GM18507 (cell line): ENCODE results near the gene THAP2.

Experiments used
- DNase-seq: peaks from one replicate; pipeline ENCODE4 v3.0.0; 2011; ENCODE audit warnings: low read depth; ENCODE audit not compliant: insufficient read length; ENCODE audit errors: extremely low spot score
- FAIRE-seq: peaks from 2 replicates; lab custom pipeline; 2011; peaks lifted over from hg19 to GRCh38; lab: Jason Lieb, UNC

The THAP2 gene

DNA sequence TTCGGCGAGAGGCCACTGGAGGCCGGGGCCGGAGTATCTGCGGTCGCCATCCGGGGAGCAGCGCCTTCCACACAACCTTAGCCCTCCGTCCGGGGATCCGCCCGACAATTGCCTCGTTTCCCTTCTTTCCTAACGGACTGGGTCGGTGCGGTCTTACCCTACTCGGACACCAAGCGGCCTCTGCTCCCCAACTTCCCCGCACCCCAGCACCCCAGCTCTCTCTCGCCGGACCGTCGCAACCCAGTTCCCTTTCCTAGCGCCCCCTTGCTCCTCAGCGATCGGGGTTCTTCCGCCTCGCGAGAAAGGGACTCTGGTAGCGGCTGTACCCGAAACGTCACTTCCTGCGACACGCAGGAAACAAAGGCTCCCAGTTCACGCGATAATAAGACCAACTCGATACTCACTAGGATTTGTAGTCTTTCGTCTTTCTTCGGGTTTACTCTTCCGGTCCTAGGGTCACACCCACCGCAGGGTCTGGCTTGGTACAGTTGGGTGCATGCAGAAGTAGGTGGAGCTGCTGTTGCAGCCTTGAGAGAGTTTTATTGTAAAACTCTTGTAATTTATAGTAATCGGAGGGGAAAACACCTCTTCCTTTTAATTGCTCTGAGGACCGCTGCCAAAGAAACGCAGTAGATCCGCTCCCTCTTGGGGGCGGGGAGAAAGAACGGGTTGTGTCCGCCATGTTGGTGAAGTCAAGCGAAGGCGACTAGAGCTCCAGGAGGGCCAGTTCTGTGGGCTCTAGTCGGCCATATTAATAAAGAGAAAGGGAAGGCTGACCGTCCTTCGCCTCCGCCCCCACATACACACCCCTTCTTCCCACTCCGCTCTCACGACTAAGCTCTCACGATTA, at the start of gene THAP2, which contains the start of gene ZFC3H1:
Gene THAP2, plus strand, starts transcription at position 741 of the 850 bp plus-strand sequence. CDS start 209 bp downstream, outside the sequence.
Gene ZFC3H1, minus strand, starts transcription at position 288 of the 850 bp plus-strand sequence. Its CDS starts 238 bp downstream, at position 50.
- peak; percentile 99 for FAIRE-seq
- DNase-seq, result peak; percentile 81

DNA sequence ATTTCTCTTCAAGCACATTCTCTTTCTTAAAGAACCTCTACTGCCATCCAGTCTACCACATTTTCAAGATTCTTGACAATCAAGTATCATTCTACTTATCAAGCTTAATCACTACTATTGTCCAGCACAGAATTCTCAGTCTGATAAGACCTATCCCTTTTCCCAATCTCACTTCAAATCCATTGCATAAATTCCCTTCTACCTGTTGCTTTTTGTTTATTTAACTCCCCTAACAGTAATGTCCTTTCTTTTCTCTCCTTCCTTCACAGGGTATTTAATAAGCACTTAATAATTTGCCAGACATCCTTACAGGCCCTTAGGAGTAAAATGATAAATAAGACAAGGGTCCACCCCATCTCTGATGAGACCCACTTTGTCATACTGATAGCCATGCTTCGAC, 42.2 kb upstream of the THAP2 start:
- FAIRE-seq (no peak), DNase-seq (no peak)

DNA sequence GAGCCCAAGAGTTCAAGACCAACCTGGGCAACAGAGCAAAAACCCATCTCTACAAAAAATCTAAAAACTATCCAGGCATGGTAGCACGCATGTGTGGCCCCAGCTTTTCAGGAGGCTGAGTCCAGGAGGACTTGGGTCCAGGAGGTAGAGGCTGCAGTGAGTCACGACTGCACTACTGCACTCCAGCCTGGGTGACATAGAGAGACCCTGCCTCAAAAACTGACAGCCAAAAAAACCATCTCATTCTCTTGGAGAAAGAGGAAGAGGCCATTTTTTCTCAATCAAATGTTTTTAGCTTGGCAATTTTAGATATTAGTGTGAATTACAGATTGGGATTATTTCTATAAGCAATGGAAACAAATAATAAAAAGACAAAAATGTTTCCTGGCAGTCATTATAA, 38.6 kb upstream of the THAP2 start:
- no peak for DNase-seq
- no peak for FAIRE-seq

DNA sequence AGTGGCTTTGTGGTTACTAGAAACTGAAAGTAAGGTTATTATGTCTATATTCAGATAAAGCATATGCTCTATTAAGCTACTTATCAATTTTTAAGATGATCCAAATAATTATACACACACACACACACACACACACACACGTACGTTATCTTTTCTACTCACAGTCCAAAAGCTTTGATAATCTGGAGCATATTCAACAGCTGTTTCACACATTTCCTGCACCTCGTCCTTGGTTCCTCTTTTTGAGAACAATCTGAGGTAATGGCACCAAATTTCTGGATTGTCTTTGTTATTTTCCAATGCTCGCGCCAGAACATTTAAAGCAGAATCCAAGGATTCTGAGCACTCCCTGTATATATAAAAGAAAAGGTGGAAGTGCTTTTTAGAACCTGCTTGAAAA, 38.0 kb upstream of the THAP2 start:
- FAIRE-seq, result peak; percentile 66
- DNase-seq, result no peak

DNA sequence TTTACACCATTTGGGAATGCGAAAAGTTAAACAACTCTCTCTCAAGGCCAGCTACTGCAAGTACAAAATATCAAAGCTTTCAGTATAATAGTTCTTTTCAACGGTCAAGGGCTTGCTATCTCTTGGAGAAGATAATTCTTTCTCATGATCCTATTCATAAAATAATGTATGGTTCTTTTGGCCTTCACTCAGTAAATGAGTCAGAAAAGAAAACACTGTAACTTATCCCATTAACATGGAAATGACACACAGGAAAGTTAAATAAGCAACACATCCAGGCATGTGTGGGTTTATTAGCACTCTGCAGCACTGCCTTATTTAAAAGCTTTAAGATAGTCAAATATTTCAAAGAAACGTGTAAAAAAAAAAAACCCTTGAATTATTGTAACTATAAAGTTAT, 37.3 kb upstream of the THAP2 start:
- DNase-seq (no peak), FAIRE-seq (no peak)

DNA sequence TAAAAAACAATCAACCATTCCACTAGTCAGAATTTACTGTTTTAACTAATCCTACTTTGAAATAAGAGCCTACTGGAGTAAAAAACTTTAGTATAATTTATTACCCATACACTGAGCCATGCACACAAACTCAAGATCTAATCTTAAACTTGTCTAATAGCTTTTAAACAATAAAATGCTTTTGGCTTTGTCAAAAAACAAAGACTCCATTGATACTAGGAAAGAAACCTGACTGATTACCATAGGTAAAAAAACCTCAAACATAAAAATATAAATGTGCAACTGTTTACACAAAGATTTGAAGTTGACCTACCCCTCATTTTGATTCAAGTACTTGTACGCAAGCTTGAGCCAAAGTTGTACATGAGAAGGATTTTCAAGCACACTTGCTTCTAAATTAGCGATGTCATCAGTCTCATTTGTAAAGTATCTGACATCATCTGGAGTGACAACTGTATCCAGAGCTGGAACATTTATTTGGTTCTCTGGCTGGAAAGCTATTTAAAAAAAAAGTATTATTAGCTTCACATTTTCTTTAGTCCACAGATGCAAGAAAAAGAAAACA, 36.6 kb upstream of the THAP2 start:
- DNase-seq (no peak), FAIRE-seq (no peak)

DNA sequence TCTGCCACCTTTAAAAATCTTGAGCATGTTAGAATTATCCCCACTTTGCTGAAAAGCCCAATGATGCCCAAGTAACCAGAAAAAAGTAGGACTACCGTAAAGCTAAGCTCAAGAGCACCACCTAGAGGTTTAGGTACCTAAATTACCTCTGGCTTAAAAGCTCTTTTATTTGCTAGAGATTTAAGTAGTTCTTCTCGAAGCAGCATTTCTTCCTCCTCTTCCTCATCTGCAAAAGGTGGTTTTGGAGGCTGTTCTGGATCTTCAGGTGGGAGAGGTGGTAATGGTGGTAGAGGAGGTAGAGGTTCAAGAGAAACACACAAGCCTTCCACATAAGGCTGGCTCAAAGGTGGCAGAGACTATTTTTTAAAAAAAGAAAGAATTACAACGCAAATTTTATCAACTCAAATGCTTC, 27.4 kb upstream of the THAP2 start:
- no peak for DNase-seq
- FAIRE-seq, result peak; percentile 81

DNA sequence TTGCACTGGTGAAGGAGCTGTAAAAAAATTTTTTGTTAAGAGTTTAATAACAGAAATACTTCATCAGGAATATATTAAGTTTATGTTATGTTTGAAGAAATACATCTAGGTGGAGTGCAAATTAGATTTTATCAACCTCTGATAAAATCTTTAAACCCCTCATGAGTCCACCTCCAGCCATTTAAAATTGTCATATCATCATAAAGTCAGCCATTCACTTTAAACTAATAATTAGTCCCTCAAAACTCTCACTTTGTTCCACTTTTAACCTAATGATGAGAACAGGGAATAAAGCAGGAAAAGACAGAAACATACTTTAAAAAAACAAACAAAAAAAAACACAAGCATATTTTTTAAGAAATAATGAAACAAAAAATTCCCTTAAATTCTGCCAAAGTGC, 25.6 kb upstream of the THAP2 start:
- DNase-seq (no peak), FAIRE-seq (no peak)

DNA sequence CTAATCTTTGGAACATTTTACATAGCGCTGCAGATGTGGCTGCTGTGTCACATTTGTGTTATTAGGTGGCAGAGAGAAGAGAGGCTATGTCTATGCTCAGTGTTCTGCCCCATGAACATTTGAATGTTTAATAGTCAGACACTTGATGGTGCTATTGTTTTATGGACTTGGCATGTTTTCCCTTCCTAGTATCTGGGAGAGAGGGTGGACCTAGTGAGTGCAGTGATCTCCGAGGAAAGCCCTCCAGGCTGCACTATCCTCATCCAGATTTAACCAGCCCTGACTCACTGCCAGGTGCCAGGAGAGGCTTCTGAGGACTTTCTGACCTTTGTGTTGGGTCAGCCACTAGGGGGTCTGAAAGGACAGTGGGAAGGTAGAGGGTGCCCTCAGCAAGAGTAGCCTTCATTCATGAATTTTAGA, 24.8 kb upstream of the THAP2 start:
- no peak for FAIRE-seq

DNA sequence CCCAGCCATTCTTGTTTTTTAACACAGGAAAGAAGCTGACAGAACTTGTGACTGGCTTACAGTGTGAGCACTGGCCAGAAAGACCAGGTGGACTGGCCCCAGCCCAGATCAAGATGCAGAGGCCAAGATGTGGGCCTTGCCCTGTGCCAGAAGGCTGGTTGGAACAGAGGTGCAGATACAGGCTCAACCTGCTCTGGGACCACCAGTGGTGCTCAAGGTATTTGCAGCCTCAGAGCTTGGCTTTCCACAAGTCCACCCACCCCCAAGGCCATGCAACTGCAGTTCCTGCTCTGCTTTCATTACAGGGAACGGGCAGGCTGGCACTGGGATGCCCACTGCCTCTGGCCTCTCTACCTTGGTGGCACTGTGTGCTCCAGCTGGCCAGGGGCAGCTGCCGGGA, 23.8 kb upstream of the THAP2 start:
- FAIRE-seq (no peak), DNase-seq (no peak)

More for the DNA sequence above, 24.8 kb upstream of the THAP2 start:
- DNase-seq, result no peak

DNA sequence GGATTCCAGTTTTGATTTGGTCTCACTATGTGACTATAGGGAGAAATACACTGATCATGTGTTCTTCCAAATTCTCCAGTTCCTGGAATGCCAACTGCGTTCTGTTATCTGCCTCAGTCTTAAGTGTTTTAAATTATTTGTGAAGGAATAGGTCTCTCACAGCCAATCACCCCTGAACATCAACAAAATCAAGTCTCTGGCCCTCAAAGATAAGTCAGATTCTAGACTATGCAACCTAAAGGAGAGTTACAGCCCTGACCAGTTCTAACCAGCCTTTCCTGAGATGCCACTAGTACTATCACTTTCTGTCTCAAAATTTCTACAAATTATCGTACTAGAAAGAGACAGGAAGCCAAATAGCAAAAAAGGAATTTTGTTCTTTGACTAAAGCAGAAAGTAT, 22.7 kb upstream of the THAP2 start:
- DNase-seq (no peak), FAIRE-seq (no peak)

DNA sequence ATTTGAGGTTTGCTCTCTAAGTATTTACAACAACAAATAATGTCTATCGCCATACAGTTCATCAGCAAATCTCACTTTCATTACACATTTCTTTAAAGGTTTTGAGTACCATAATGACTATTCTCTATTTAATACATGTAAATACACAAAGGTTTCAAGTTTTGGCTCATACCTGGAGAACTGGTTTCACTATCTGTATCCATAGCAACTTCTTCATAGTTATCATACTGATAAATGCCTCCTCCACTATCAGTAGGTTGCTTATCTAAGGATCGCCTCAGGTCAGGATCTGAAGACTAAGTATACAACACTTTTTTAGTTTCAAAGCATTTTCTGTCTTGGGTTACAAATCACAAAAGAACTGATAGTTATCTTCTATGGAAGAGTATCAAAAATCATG, 21.8 kb upstream of the THAP2 start:
- DNase-seq (no peak), FAIRE-seq (peak; percentile 12)

DNA sequence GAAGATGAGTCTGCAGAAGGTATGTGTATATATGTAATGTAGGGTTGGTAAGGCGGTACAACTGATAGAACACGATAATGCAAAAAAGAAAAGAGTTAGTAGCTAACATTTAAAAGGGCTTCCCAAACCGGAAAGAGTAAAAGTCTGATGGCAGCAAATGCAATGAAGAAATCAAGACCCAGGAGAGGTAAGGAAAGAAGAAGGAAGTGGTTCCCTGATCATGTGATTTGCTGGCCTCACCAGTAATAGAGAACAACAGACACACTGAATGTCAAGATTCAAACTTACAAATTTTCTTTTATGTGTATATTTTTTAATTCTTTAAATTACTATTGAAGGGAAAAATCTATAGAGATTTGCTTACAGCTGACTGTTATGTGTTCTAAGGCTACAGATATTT, 18.8 kb upstream of the THAP2 start:
- no peak for FAIRE-seq
- no peak for DNase-seq

DNA sequence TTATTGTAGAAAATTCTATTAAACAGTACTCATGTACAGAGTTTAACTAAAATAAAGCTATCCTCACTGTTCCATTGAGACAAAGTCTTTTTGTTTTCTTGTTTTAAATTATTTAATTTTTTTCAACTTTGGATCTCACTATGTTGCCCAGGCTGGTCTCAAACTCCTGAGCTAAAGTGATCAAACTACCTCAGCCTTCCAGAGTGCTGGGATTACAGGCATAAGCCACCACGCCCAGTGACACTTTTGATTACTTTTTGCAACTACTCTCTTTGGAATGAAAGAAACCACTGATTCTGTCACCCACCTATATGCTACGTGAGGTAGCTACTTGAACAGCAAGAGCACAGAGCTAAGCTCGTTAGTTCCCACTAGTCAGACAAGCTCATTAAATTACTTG, 17.6 kb upstream of the THAP2 start:
- DNase-seq (no peak), FAIRE-seq (no peak)

DNA sequence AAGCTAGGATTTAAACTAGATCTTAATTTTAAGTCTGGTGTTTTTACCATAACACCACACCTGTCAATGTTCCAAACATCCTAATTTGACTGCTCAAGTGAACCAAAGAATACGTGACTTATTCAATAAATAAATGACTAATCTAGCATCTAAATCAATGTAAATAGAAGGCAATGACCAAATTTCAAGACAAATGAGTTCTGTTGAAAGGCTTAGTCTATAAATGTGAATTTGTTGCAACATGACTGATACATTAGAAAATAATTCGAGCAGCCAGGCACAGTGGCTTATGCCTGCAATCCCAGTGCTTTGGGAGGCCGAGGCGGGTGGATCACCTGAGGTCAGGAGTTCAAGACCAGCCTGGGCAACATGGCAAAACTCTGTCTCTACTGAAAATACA, 15.6 kb upstream of the THAP2 start:
- no peak for FAIRE-seq
- DNase-seq, result no peak

DNA sequence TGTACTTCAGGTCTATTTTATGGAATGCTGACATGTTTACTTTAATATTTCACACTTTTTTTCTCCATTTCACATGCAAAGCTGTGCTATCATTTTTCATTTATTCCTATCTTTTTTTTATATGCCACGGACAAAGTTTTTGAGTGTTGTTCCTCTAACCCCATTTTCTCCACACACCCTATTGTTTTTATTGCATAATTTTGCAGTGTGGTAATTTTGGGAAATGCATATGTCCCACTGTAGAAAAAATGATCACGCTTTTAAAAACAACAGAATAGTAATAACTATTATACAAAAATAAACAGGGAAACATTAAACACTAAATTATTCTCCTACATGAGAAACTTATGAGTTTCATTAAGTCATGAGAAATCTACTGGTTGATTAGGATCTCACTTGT, 14.7 kb upstream of the THAP2 start:
- no peak for DNase-seq
- no peak for FAIRE-seq

DNA sequence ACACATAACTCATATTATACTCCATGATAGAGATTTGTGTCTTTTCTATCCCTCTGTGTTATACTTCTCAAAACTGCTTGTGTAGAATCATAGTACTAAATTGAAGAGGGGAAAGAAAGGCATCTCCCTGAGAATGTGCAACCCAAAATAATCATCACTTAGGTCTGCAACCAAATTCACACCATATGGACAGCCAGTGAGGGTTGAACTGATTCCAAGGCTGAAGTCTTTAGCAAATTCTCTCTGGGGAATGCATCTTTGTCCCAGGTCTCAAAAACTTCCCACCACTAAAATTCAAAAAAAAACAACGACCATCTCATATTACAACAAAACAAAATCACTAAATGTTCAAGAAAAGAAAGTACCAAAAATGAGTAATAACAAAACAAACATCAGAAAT, 11.4 kb upstream of the THAP2 start:
- DNase-seq (no peak), FAIRE-seq (peak; percentile 39)

DNA sequence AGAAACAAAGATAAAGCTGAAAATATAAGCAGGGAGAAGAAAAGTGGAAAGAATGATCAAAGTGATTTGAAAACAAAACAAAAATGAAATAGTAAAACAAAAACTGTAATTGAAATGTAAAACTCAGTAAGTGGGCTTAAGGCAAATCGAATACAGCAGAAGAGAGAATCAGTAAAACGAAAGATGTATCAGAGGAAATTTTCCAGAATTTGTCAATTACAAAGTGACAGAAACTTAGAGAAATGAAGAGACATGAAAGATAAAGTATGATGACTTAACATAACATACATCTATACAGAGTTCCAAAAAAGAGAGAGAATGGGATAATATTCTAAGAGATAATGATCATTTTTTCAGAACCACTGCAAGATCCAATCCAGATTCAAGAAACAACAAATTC, 11.0 kb upstream of the THAP2 start:
- no peak for FAIRE-seq
- no peak for DNase-seq

DNA sequence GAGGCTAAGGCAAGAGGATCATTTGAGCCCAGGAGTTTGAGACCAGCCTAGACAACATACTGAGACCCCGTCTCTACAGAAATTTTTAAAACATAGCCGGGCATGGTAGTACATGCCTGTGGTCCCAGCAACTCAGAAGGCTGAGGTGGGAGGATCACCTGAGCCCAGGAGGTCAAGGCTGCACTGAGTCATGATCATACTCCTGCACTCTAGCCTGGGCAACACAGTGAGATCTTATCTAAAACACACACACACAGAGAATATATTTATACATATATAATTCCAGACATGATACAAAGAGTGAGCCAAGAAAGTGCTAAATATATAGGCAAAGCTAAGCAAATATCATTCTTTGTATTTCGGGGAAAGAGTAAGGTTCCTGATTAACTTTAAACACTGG, 9.9 kb upstream of the THAP2 start:
- FAIRE-seq, result no peak
- no peak for DNase-seq

DNA sequence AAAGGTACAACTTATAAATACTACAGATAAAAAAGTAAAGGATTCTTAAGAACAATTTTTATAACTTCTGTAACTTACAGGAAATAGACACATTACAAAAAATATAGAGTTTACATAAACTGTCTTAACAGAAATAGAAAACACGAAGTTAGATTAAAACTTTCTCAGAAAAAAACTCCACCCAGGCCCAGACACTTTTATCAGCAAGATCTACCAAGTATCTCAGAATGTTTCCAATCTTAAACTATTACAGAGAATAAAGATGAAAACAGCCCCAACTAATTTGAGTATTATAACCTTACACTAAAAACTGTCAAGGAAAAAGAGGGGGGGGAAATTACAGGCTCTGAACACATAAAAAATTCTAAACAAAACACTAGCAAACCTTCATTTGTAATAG, 8.6 kb upstream of the THAP2 start:
- DNase-seq (no peak), FAIRE-seq (no peak)

DNA sequence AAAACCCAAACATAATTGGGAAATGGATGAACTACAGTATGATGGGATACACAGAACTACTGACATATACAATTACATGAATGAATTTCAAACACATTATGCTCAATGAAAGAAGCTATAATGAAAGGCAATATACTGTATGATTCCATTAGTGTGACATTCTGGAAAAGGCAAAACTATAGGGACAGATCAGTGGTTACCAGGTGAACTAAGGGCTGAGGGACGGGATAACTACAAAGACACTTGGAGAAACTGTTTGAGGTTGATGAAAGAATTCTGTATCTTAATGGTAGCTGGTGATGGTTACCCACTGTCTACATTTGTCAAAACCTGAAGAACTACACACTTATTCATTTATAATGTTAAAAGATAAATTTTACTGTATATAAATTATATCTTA, 8.2 kb upstream of the THAP2 start:
- DNase-seq (no peak), FAIRE-seq (no peak)
